ENCODE results near the gene ANKRD34B. TPM values are rescaled to one million over a fixed set of nuclear protein-coding genes. Genes with fewer than 3 reads are reported as not detected.

The ANKRD34B gene
- not detected in 2 replicates for total RNA-seq

GRCh38 chr5:80569961-80570786, at the start of gene ANKRD34B:
Gene ANKRD34B, minus strand, starts transcription at chr5:80570280. Its CDS starts 10,261 bp downstream, at chr5:80560019.

Other genes starting within 250 kb of the ANKRD34B start
- 43.7 and 46.2 TPM in 2 replicates for gene ZFYVE16, start 162.2 kb downstream of the ANKRD34B start, total RNA-seq
- 2.4 and 4.6 TPM in 2 replicates for gene FAM151B, start 82.2 kb downstream of the ANKRD34B start, total RNA-seq
- 16.0 TPM in 2 replicates for gene MSH3, start 84.4 kb upstream of the ANKRD34B start, total RNA-seq
- gene DHFR, start 84.7 kb upstream of the ANKRD34B start, total RNA-seq, result 20.9 and 49.8 TPM in 2 replicates